HuH-7.5 (cell line): ENCODE measurements around the gene GRAMD1B.

ENCODE experiments used
- DNase-seq: peaks from one replicate; pipeline ENCODE4 v3.0.0; 2011; ENCODE audit warnings: low spot score

Gene GRAMD1B

DNA sequence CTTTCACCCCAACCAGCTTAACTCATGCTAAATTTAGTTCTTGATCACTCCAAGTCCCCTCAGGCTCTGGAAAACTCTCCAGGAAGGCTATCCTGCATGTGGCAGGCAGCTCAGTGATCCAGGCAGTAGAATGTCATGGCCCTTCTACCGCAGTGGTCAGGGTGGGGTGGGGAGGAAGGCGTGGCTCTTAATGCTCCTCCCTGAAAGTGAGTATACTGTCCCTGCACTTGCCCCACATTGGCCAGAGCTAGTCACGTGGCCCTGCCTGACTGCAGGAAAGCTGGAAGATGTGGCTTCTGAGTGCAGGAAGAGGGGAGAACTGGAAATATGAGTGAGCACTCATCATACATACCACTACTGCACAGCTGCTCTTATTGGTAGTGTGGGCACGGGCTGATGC is 102.1 kb downstream of the GRAMD1B start:
- DNase-seq, result no peak

DNA sequence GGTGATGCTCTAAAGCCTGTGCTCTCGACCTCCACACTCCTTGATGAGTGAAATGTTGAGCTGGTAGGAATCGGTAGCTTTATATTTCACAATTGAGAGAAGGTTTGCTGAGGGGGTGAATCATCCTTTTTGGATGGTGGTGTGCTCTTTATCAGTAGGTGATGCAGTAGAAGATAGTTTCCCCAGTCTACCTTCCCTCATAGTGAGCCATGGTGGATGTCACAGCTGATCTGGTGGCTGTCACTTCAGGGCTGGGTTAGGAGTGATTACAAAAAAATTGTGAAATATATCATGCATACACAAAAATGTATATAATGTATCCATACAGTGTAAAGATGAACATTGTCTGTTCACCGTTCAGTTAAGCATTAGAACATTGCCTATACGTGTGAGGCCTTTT is 105.3 kb downstream of the GRAMD1B start:
- no peak for DNase-seq

DNA sequence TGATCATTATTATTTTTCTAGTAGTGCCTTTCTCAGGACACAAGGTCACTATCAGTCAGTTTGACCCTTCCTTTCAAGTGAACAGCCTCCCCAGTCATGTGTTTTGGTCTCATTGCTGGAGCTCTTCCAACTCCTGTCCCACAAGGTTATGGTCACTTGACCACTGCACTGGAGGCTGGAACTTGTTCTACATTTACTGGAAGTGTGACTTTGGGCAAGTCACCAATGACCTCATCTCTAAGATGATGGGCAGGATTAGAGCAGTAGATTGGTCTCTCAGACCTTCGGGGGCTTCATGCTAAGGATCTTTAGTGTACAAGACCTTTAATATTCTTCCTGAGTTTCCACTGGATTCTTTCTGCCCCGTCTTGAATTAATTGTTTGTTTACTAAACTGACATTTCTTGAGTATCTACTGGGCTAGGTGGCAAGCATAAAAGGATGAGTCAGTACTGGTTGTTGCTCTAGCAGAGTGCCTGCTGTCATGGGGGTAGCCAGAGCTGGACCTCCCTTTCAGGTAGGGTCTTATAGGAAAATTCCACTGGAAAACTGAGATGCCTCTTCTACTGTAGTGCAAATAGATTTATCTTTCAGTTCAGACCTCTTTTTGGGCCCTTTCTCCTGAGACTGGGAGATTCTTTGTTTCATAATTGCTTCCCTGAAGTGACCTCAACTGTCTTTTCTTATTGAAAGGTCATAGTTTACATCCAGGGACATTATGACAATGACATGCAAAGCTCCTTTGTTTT is 106.8 kb downstream of the GRAMD1B start:
- DNase-seq, result no peak

DNA sequence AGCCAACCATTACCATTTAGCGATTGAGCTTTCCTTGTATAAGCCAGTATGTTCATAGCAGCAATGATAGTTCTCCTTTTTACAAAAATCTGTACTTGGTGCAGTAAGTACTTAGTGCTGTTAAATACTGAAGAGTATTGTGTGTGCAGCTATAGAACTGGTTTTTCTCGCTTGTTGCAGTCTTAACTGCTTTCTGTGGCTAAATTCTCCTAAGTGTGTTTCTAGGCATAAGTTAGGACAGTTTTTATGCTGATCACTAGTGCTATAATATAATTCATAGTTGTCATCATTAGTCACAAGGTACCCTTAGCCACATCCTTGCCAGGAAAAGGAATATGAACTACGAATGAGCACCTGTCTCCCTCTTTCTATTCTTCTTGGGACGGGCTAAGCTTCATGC is 107.7 kb downstream of the GRAMD1B start:
- DNase-seq, result no peak

DNA sequence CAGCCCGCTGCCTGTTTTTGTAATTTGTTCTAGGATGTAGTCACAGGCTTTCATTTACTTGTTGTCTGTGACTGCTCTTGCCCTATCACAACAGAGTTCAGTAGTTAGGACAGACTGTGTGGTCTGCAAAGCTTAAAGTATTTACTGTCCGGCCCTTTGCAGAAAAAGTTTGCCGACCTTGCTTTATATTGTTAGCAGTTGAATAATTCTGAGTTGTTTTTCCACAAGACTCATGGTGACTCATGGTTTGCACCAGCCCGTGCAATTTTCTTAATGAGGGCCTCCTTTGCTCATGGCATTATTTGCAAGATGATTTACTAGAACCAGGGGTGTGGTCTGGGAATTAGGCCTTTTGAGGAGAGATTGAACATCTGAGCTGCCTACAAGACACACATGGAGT is 113.7 kb downstream of the GRAMD1B start:
- DNase-seq, result no peak

DNA sequence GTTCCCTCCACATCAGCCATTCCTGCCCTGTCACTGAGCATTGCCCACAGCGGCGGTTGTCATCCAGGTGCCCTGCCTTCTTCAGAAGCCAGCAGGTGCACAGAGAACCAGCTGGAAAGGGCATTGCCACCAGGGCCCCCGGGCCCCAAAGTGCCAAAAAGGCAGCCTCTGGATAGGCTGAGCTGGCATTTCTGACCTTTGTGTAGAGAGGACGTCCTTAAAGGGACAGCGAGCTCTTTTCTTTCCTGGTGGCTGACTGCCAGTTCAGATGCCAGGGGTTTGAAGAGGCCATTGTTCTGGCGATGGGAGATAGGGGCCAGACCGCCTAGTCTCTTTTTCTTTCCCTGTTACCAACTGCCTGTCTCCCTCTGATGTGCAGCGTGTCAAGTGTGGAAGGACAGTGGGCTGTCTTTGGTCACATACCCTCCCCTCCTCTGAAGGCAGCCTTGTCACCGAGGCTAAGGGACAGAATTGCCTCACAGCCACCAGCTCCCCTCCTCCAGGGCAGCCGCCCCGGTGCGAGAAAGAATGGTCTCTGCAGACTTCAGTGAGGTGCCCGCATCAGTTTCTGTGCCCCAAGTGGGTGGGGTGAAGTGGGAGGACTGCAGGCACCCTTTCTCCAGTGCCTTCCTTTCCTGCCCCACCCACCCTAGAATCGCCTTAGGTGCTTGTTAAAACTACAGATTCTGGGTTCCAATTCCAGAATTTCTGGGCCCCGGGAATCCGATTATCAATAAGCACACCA is 114.7 kb downstream of the GRAMD1B start:
- DNase-seq, result no peak

DNA sequence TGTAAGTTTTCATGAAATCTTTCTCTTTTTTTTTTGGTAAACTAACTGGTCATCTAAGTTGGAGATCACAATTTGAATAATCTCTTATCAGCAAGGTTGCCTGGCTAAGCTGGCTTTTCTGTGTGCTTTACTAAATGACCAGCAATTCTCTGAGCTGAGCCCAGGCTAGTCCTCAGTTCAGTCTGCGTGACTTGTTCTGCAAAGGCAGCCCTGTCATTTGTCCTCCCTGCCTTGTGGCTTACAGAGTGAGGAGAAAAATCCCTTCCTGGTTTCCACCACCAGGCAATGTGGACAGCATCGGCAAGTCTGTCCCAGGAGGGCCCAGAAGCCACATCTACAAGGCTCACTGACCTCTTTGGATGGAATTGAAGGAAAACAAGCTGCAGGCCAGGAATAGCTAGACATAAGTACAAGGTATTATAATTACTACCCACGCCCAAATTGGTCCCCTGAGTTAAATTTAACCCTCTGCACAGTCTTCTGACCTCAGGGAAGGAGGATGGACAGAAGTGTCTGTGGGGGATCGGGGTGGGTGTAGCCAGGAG is 115.7 kb downstream of the GRAMD1B start:
- no peak for DNase-seq

DNA sequence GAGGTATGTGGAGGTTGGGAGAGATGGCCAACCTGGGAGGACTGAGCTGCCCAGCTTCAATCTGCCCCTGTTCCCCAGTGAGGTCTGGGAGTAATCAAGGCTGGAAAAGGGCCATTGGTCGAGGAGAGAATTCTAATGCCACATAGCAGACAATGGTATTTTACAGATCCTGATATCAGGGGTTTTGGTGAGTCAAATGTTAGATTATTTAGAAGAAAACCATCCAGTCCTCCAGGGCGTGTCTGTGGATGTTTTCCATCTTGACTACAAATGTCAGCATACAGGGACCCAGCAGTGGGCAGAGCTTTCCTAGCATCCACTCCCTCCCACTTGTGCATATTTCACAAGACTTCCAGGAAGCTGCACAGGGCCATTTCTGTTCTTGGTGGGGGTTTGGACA is 116.4 kb downstream of the GRAMD1B start:
- no peak for DNase-seq

DNA sequence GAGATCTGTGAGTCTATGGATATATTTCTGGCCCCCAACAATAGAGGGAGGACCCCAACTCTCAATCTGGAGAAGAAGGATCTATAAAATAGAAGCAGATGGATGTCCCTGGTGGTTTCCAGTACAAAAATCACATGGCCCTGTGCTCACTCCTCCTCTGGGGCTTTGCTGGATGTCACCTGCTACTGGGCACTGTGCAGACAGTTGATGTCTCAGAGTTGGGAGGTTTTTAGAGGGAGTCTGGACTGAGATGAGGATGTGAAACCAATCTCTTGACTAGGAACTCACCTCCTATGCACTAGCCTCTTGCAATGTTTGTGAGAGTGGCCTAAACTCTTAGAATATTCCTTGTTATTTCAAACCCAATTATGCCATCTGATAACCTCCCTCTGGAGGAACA is 117.1 kb downstream of the GRAMD1B start:
- DNase-seq, result no peak

DNA sequence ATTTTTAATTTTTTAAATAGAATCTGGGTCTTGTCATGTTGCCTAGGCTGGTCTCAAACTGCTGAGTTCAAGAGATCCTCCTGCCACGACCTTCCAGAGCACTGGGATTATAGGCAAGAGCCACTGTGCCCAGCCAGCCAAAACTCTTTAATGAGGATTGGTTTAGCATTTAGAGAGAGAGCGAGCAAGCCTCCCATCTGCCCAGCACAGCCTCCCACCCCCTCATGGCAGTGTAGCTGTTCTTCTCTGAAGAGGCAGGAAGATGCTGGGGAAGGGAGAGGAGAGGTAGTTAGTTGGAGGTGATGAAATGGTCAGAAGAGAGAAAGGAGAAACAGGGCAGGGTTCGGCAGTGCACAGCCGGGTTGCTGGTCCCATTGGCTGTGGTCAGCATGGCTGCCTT is 118.7 kb downstream of the GRAMD1B start:
- DNase-seq, result no peak

DNA sequence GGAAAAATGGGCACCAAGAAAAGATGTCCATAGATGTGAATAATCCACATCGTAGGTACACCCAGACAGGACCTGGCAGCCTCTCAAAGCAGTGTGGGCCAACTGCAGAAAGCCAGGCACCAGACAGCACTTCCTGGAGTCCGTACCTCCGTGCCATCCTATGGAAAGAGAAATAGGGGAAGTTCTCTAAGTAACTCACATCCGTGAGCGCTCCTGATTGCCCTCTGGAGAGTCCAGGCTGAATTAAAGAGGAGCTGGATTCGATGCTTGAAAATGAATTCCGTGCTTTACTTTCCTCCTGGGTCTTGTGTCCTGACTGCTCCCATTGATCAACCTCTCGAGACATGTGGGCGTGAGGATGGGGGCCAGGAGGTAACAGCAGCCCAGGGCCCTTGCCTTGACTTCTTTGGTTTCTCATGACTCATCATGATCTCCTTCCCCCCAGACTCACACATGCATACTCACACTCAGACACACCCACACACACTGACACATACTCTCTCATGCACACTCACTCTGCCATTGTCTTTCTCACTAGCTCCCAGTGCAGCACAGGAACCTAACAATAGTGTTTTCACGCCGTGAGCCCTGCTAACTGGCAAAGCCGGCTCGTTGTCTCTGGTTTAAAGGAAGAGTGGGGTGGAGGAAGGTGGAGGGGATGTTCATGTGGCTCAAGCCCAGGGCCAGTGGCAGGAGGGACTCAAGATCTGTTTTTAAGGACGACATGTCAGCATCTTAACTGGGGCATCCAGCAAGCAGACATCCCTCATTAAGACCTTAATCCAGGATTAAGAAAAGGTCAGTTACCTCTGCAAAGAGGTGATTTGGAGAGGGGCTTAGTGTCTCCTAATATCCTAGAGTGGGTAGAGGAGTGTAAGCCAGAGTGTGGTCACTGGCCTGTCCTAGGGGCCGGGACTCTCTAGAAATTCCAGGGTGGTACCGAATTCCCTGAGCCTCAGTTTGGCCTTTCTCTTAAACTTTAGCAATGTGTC is 120.2 kb downstream of the GRAMD1B start:
- no peak for DNase-seq

DNA sequence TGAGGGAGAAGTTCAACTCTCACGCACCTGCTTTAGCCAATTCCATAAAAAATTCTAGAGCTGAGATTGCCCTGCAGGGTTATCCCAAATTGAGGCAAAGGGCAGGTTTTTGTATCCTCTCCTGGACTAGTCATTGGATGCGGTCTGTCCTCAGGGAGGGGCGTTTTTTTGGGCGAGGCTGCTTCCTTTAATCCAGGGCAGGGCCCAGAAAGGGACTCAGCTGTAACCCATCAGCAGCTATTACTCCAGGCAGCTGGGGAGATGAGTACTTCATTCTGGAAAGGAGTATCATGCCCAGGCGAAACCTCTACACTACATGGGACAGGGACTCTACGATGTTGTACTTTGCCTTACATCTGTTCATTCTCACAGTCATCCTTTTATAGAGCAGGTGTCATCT is 121.0 kb downstream of the GRAMD1B start:
- no peak for DNase-seq

DNA sequence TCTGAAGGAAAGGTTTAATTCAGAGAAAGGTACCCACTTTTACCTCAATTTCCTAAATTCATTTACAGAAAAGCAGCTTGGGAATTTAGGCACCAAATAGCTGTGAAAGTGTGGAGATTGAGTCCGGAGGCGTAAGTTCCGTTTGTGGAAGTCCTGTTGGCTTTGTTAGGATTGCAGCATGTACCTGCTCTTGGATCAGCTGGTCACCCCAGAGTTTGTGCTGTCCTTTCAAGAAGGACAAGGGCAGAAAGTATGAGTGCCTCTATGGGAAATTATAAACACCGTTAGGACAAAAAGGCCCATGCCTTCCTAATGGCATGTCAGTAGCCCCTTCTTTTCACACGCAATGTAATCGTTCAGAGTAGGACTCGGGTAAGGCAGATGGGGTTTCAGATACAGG is 126.6 kb downstream of the GRAMD1B start:
- no peak for DNase-seq

DNA sequence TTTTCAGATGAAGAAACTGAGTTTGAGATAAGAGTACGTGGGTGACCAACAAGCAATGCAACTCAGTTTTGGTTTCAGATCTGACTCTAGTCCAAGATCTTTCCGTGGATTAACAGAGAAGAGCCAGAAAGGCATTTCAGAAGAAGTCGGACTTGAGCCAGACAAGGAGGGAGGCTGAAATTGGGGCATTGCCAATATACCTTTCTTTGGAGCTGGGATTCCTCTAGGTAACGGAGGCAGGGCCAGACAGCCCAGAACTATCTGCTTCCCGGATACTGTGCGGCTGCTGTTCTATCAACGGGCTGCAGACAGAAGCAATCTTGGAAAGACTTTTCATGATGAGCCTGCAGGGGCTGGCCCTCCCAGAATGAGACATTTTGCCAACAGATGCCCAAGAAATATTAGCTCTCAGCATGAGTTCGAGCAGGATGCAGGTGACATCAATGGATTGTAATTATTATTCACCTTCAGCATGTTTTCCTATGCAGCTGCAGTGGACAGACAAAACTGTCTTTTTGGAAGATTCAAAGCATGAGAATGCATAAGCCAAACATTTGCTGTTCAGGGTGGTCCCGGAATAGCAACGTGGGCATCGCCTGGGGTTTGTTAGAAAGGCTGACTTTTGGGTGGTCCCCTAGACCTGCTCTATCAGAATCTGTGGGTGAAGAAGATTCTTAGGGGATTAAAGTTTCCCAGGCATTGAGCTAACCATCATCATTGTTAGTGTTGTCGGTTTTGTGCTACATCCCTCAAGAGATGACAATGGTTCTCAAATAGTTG is 128.7 kb downstream of the GRAMD1B start:
- DNase-seq, result no peak

DNA sequence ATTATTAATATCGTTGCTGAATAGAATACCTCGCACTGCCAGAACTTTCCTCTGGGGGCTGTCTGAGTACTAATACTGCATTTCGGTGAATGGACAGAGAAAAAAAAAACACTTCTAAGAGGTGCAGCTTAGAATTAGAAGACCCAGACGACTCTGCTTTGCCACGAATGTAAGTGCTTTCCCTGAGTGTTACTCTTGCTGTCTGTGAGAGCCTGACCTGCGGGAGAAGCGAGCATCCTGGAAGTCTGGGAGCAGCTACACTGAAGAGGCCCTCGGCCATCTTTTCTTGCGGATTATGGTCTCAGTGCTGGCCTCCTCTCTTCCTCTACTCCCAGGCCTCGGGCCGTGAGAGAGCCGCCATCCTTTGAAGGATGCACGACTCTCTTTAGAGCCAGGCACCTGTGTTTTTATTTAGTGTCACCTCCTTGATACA is 129.5 kb downstream of the GRAMD1B start:
- DNase-seq, result no peak

DNA sequence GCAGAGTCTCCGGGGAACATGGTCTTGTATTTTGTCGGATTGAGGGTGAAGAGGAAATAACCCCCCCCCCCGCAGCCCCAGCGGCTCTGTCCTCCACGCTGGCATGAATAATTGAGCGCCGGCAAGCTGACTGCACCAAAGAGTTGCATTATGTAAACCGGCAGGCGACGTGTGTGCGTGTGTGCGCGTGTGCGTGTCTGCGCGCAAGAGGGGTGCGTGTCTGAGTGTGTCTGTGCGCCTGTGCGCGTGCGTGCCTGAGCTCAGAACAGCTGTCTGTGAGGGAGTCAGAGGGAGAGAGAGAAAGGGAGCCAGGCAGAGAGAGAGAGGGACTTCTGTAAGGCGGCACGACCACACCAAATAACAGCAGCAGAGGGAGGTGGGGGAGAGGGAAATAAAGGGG is 129.9 kb downstream of the GRAMD1B start:
- no peak for DNase-seq

DNA sequence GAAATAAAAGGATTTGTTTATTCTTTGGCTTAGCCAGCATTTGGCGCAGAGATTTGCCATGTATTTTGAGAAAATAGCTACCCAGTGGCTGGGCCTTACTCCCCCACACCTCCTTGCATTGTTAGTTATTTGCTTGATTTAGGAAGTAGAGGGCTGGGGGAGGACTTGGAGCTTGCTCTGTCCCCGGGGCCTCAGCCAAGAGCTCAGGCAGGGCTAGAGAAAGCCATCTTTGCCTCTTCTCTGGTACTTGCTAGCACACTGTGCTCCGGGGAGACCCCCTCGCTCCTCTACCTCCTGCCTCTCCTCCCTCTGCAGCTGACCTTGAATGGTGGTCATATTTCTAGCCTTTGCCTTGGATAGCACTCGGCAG is 131.3 kb downstream of the GRAMD1B start:
- no peak for DNase-seq

DNA sequence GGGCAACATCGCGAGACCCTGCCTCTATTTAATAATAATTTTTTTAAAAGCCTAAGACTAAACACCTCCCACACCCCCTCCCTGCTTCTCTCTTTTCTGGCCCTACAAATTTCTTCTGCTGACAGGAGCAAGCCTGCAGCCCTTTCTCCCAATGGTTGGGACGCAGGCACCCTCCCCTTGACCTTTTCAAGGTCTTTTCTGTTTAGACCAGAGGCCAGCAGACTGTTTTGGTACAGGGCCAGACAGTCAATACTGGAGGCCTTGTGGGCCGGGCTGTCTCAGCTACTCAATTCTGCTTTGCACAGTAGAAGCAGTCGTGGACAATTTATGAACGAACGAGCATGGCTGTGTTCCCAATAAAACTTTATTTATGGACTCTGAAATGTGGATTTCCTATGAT is 132.1 kb downstream of the GRAMD1B start:
- no peak for DNase-seq

DNA sequence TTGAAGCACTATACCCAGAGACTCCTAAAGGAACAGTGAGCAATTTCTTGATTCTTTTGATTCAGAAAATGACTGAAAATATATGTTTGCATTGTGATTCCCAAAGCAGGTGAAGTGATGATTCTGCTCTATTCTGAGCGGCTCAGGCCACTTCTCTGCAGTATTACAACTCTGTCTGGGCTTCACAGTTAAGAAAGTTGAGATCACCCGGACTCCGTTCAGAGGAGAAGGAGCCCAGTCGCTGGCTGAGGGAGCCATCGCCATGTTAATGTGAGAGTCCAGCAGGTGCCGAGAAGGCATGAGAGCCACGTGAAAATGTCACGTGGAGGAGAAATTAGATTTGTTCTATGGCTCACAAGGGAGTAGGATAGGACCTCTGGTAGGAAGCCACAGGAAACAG is 132.8 kb downstream of the GRAMD1B start:
- DNase-seq, result no peak

DNA sequence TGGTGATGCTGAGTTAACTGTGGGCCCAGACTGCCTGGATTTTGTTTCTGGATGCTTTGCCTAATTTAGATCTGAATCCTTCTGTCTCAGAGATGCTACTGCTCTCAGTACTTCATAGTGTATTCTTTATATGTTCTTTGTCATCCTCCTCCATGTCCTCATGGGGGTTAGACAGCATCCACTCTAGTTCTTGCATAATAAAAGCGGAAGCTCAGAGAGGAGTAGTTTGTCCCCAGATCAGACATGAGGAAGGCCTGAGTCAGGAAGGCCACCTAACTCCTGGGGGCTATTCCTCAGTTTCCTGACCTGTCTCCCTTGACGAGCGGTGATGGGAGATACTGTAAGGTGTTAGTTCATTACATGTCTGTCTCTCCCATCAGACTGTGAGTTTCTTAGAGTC is 134.2 kb downstream of the GRAMD1B start:
- no peak for DNase-seq

DNA sequence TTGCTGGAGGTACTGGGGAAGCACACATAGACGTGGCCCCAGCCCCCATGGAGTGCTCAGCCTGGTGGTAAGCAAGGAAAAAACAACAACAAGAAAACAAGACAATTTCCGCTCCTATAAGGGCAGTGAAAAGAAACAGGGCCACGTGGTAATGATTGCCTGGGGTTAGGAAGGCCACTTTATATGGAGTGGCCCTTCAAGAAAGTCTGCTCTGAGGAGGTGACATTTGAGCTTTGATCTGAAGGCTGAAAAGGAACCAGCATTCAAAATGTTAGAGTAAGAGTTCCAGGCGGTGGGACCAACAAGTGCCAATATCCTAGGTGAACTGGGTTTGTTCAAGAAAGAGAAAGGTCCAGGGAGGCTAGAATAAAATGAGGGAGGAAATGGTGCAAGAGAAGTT is 136.8 kb downstream of the GRAMD1B start:
- no peak for DNase-seq

DNA sequence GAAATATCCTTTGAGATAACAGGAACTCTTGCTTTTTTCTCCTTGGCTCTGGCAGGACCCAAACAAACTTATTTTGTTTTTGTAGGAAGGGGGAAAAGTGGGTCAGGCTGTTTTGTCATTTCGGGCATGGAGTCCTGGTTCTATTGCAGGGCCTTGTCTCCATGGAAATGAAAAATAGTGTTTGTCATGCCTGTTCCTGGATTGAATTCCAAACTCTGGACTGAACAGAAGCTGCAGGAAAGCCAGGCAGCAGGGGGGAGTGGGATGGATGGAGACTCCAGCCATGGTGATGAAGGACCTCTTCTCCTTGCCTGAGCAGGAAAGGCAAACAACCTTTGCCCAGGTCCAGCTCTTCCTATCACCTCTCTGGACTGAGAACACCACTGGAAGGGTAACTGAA is 137.4 kb downstream of the GRAMD1B start:
- no peak for DNase-seq
